Dedifferentiated amniotic fluid mesenchymal stem cell (primary cell): ENCODE results near the gene SEC31A.
"Not testable (repeated sequence)": the region's sequence is repeated elsewhere in the genome, so short reads cannot be mapped to it uniquely, and the experiment has no call there.

Experiments
- DNase-seq: peaks from one replicate; pipeline ENCODE4 v3.0.0-alpha.2; 2016; ENCODE audit errors: extremely low spot score

SEC31A gene, protein sequence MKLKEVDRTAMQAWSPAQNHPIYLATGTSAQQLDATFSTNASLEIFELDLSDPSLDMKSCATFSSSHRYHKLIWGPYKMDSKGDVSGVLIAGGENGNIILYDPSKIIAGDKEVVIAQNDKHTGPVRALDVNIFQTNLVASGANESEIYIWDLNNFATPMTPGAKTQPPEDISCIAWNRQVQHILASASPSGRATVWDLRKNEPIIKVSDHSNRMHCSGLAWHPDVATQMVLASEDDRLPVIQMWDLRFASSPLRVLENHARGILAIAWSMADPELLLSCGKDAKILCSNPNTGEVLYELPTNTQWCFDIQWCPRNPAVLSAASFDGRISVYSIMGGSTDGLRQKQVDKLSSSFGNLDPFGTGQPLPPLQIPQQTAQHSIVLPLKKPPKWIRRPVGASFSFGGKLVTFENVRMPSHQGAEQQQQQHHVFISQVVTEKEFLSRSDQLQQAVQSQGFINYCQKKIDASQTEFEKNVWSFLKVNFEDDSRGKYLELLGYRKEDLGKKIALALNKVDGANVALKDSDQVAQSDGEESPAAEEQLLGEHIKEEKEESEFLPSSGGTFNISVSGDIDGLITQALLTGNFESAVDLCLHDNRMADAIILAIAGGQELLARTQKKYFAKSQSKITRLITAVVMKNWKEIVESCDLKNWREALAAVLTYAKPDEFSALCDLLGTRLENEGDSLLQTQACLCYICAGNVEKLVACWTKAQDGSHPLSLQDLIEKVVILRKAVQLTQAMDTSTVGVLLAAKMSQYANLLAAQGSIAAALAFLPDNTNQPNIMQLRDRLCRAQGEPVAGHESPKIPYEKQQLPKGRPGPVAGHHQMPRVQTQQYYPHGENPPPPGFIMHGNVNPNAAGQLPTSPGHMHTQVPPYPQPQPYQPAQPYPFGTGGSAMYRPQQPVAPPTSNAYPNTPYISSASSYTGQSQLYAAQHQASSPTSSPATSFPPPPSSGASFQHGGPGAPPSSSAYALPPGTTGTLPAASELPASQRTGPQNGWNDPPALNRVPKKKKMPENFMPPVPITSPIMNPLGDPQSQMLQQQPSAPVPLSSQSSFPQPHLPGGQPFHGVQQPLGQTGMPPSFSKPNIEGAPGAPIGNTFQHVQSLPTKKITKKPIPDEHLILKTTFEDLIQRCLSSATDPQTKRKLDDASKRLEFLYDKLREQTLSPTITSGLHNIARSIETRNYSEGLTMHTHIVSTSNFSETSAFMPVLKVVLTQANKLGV

DNA sequence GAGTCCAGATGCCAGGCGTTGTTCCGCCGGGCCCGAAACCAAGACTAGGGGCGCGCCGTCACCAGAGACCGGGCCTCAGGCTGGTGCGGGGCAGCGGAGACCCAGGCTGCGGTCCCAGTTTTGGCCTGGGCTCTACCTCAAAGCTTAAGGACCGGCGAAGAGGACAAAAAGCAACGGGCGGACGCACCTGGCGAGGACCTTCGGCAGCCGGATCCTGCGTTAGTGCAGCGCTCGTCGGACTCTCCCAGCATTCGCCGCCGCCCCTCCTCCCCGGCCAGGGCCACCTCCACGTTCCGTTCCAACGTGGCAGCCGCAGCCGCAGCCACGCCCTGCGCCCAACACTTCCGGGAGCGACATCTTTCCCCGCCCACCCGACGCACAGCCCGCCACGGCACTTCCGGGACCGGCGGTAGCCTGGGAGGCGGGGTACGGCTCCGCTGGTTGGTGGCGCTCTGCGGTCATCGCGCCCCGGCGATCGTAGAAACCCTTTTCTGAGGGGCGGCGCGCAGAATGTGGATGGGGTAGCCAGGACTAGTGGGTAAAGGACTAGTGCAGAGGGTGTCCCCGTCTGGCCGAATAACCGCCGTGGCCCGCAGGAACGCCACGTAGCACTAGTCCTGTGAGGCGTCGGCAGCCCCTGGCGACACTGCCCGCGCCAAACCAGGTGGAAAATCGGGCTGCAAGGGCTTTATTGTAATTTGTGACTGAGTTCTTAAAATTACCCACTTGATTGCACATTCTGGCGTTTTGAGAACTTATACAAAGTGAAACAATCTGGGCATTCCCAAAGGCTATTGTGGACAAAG lies at the start of gene SEC31A:
Gene SEC31A (minus strand): TSS at position 253 of the 806 bp plus-strand sequence. CDS start 9,217 bp downstream, outside the sequence.
- peak; percentile 95 for DNase-seq

- no peak for DNase-seq
Observed at GRCh38 chr4:82939414-82939813, 48.5 kb upstream of the SEC31A start.

GRCh38 chr4:82934441-82934840 lies 43.5 kb upstream of the SEC31A start:
- no peak for DNase-seq

- DNase-seq = no peak
Observed at GRCh38 chr4:82930848-82931755, 40.1 kb upstream of the SEC31A start.

DNA sequence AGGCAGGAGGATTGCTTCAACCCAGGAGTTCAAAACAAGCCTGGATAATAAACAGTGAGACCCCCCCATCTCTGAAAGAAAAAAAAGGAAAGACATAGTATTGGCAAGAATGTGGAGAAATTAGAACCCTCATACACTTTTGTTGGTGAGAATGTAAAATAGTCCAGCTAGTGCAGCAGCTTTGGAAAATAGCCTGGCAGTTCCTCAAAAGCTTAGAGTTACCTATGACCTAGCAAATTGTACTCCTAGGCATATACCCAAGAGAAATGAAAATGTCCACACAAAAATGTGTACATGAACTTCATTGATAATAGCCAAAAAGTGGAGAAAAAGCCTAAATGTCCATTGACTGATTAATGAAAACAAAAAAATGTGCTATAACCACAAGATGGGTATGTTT lies 30.8 kb upstream of the SEC31A start:
- DNase-seq = no peak

DNA sequence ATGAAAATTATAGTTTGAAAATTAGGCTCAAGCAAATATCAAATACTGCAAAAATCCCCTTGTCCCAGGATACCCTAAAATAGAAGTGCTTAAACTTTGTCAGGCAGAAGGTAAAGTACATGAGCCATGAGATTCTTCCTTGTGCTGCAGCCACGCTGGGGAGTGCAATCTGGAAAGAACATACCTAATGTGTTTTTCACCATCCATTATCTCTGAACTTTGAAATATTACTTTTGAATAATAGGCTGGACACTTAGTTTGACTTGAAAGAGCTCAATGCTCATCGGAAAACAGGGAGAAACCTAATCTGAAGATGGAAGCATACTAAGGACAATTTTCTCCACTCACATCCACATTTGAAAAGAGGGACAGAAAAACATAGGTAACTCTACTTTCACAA lies 28.4 kb upstream of the SEC31A start:
- no peak for DNase-seq

- no peak for DNase-seq
Observed at GRCh38 chr4:82918091-82918490, 27.1 kb upstream of the SEC31A start.

- not testable (repeated sequence) for DNase-seq
Observed at GRCh38 chr4:82913968-82914367, 23.0 kb upstream of the SEC31A start.

GRCh38 chr4:82913305-82913704 lies 22.4 kb upstream of the SEC31A start:
- no peak for DNase-seq

DNA sequence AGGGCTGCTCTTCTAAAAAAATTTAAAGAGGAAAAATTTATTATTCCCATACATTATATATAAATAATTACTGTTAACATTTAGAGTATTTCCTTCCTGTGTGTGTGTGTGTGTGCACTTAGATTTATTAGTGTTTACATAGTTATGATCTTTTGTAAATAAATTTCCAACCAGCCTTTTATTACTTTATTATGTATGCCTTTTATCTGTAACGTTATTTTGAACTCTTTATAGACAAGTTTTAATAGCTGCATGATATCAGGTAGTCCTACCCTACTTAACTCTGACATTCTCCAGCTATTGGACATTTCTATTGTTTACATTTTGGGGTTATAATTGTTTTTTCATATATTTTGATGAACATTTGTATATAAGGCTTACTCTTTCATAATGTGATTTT lies 18.4 kb upstream of the SEC31A start:
- DNase-seq = no peak

DNA sequence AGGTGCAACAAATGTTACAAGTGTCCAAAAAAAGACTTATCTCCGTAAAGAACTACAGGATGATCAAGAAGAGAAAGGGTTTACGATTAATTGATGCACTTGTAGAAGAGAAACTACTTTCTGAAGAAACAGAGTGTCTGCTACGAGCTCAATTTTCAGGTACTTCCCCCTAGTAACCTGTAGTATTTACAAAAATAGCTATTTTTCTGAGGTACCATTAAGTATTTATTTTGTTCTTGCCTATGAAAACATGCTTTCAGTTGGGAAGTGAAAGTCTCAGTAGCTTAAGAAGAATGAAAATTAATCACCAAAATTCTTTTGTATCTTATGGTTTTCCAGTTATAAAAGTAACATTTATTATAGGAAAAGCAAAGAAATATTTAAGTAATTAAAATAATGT lies 15.5 kb upstream of the SEC31A start:
- no peak for DNase-seq

GRCh38 chr4:82905205-82905604 lies 14.3 kb upstream of the SEC31A start:
- no peak for DNase-seq

DNA sequence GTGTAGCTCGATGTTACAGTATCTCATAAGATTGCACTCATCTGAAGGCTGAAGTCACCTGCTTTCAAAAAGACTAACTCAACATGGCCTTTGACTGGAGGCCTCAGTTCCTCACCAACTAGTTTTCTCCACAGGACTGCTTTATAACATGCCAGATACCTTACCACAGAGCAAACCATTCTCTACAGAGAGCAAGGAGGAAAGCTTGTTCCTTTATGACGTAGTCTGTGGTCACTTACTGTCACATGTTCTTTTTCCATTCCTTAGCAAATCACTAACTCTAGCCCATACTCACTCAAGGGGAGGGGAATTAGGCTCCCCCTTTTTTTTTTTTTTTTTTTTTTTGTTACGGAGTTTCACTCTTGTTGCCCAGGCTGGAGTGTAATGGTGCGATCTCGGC lies 12.8 kb upstream of the SEC31A start:
- no peak for DNase-seq

DNA sequence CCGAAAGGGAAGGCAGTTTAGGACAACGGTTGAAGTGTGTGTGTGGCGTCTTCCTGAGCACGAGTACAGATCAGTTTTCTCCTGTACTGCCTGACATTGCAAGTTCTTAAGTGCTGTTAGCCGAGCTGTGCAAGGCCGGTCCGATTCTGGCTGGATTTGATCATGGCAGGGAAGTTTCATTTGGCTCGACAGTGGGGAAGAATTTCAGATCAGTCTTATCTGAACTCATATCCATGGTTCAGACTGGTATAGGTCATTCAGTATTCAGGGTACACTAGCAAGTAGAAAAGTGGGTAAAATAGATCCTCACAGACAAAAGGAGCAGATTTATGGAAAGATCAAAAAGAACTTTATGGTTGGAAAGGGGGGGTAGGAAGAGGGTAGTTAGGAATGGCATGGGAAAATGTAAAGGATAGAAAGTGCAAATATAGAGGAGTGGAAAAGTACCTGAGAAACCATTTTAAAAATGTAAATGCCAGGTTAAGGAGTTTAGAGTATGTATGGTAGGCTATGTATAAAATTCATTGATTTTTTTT lies 10.3 kb upstream of the SEC31A start:
- no peak for DNase-seq

DNA sequence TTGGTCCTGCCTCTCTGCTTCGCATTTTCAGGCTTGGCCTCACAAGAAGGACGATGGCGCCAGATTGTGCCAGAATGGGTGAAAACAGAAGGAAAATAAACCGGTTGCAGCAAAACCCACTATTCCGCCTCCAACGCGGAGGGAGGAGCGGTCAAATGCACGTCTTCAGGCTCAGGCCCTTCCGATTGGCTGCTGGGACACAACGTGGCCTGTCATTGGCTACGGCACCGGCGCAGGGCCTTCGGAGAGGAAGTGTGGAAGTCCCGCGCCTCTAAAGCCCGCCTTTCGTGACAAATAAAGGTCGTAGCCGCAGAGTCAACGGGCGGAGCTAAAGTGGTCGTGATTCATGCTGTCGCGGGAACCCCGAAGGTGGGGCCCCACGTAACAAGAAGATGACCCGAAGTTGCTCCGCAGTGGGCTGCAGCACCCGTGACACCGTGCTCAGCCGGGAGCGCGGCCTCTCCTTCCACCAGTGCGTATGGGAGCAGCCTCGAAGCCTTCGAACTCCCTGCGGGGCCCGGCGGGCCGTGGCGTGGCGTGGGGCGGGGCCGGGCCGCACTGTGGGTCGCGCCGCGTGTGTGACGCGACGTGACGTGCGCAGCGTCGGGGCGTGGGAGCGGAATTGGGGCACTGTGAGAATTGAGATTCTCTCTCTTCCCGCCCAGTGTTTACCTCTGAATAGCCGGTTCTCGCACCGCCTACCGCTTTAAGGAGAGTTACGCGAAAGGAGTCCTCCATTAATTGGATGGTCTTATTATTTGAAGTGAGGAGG lies 9.6 kb upstream of the SEC31A start, which contains the start of gene THAP9:
Gene THAP9 (plus strand): TSS at position 325 of the 772 bp plus-strand sequence. CDS start 68 bp downstream, at position 393.
- peak; percentile 100 for DNase-seq

DNA sequence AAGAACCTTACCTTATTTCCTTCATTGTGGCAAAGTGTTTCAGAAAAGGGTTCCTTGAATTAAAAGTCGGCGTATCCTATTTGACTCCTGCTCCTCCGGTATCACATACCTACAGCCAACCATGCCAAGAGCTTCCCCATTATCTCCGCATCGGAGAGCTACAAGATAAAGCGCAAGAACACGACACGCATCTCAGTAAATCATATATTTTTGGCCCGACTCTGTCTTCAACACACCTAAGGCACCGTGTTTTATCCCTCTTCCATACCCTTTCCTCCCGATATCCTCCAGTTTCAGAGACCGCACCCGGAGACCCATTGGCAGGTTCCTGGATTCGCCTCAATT lies 9.1 kb upstream of the SEC31A start:
- DNase-seq = no peak

DNA sequence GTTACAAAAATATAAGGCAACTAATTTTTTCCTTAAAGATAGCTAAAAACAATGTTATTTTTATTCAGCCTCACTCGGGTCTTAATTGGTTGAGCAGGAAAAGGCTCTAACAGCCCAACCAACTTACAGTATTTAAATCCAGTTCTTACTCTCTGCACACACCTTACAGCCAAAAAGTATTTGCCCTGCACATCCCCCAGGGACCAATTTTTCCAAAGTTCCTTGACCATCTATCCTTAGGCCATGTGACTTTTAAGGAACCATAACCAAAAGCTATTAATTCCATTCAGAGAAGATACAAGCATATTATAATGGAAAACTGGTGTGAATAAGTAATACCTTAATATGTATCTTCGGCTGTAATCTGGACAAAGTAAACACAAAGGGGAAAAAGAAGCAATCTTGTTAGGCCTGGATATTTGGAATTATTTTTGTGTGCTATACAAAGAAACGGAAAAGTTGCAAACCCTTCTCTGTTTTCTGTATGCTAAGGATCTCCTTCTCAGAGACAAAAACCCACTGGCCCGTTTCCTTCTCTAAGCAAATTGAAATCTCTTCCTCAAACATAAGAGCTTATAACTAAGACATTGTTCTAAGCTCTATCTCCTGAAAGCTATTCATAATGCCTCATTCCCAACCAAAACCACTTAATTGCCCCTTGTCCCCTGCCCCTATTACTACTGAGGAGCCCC lies 8.6 kb upstream of the SEC31A start:
- DNase-seq = no peak
